Globus pallidus (tissue), 1 donor: ENCODE data around the gene JHY.

ENCODE experiments used
- DNase-seq: peaks from one replicate; pipeline ENCODE4 v3.0.0-alpha.2; 2015; ENCODE audit warnings: low spot score

The JHY gene

DNA sequence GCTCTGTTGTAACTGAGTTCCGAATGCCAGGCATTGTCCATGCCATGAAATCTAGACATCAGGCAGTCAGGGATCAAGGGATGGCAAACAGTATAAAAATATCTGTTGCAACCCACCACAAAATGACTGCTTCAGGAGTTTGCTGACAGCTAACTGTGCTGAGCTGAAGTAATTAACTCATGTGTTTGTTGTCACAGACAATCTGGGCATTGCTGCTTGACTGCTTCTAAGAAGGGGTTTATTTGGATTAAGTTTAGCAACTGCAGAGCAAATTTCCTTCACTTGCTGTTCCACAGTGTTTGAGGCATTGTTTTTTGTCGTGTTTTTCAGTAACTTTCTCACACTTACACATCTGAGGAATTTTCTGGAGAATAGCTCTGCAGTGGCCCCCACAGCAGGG lies 68.7 kb downstream of the JHY start:
- DNase-seq = no peak

DNA sequence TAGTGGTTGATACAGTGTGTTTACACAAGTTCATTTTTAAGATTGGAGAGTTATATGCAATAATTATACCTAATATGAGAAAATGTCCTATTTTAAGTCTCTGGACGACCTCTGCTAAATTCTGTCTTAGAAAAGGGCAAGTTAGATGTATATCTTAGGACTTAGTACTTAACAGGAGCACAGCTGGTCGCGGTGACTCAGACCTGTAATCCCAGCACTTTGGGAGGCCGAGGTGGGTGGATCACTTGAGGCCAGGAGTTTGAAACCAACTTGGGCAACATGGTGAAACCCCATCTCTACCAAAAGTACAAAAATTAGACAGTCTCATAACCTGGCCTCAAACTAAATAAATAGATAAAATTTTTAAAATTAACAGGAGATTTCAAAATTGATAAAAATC lies 71.9 kb downstream of the JHY start:
- DNase-seq = no peak

DNA sequence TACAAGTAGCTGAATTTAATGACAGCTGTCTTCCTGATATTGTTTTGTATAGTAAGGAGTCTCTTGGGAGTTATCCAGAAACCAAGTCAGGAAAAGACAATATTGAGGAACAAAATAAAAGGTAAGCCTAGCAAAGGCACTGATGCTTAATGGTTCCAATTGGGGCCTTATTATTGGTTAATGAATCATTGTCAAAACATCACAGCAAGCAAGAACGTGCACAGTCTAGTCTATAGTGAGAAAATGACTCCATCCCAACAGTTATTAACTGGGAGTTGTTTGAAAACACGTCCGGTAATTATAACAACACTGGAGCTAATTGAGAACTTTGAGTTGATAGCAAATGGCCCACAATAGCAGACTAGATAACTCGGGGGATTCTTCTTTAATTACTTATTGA lies 81.4 kb downstream of the JHY start:
- no peak for DNase-seq

DNA sequence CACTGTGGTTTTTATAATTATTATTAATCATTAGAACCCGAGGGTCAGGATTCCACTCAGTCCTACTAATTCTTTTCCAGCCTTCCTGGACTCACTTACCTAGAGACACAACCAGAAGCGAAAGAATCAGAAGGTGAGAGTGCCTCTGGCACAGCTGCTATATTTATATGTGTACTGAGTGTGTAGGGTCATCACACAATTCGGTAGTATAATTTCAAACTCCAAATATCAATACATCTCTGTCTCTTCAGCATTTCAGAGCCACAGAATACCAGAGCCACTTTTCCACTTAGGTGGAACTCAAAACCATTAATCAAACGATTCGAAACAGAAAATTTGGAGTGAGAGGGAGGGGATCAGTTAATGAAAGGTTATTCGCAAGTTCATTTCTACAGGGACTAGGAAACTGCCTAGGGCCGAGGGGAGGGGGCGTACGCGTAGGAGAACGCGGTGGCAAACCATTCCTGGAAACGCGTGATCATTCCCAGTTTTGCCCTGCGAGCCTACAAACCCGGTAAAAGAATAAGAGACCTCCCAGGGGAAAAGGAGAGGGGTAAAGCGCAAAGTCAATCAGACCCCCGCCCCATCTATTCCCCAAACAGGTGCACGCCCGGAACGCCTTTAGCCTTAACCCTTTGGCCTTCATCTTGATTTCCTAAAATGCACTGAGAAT lies 93.6 kb downstream of the JHY start:
- no peak for DNase-seq

DNA sequence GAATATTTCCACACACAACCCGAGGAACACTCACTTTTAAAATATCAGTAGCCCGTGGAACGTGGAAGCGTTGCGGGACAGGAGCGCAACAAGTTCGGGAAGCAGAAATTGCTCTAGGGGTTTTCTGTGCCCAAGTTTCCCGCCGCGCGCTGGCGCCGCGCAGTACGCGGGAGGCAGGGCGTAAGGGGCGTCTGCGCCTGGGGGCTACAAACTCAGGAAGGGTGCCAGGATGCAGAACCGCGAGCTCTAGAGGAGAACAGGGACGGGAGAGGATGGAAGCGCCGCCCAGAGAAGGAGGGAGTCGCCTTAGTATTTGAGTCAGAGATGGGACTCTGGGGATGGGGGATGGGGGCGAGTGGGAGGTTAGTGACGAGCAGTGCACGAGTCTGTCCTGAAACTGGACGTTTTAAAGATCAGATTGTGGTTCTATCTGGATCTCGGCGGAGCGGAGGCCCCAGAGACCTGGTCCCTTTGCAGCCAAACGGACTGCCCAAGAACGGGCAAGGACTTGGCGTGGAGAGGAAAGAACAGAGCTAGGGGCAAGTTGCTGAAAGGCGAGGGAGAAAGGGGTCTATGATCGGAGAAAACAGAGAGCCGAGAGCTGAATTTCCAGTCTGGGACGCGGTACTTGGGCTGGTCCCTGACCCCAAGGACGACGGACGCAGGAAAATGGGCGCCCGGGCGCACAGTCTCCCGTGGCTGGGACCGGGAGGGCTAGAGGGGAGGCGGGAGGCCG lies 94.3 kb downstream of the JHY start:
- DNase-seq = no peak

DNA sequence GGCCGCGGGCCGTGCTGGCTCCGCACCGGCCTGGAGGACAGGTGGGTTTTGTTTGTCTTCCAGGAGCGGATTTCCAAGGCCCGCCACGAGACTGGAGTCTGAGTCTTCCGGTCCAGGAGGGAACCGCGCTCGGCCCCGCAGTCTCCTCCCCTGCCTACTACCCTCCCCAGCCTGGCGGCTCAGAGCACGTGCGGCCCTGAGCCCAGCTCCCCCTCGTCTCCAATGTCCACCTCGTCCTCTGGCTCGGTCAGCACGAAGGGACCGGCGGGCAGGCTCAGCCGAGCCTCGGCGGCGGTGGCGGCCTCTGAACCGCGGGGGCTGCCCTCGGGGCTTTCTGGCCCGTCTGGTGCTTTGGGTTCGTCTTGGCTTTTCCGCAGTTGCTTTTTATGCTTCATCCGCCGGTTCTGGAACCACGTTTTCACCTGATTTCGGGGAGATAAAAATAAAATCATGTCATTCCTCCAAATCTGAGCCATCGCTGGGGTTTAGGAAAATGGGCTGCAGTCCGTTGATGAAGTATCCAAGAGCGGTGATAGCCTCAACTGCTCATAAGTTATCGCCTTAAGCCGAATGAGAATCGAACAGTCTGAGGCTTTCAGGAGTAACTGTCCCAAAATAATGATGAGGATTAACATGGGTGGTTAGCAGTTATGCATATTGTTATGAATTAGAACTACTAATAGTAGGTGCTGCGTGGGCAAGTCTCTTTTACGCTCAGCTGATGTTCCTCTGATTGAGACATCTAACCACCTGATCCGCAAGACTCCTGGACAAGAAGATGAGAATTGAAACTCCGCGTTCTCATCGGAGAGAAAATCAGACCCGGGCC lies 95.1 kb downstream of the JHY start:
- no peak for DNase-seq

DNA sequence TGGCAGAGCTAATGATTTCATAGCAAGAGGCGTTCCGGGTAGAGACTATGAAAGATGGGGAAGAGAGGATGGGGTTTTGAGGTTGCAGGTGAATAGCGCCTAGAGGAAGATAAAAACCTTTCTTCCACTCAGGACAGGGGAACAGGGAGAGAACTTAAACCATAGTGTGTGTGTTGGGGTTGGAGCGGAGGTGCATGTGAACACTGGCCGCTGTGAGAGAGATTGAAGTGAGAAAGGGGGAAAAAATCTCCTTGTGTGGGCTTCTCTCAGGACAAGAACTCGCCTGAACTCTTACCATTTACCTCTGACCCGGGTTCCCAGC lies 95.7 kb downstream of the JHY start:
- DNase-seq = no peak

DNA sequence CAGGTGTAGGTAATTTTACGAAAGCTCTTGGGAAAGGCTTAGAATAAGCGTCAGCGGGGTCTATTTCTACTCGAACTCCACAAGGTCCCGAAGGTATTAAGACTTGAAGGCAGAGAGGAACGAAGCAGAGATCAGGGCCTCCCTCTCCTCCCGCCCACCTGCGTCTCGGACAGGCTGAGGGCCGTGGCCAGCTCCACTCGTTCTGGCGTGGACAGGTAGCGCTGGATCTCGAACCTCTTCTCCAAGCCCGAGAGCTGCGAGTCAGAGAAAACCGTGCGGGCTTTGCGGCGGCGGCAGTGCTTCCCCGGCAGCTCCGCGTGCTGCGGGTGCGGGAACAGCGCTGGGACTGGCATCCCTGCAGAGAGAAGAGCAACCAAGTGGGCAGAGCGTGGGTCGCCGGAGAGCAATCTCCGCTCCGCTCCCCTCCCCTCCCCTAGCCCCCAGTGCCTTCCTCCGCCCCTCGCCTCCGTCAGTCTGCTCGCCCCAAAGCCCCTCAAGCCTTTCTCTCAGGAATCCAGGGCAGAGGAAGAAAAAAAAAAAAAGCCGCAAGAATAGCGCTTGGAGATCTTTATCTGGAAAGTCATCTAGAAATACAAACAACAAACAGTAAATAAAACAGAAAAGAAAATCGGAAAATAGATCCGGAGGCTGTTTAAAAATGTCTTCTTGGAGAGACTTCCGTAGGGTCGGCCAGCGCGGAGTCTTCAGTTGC lies 96.7 kb downstream of the JHY start:
- DNase-seq = no peak

DNA sequence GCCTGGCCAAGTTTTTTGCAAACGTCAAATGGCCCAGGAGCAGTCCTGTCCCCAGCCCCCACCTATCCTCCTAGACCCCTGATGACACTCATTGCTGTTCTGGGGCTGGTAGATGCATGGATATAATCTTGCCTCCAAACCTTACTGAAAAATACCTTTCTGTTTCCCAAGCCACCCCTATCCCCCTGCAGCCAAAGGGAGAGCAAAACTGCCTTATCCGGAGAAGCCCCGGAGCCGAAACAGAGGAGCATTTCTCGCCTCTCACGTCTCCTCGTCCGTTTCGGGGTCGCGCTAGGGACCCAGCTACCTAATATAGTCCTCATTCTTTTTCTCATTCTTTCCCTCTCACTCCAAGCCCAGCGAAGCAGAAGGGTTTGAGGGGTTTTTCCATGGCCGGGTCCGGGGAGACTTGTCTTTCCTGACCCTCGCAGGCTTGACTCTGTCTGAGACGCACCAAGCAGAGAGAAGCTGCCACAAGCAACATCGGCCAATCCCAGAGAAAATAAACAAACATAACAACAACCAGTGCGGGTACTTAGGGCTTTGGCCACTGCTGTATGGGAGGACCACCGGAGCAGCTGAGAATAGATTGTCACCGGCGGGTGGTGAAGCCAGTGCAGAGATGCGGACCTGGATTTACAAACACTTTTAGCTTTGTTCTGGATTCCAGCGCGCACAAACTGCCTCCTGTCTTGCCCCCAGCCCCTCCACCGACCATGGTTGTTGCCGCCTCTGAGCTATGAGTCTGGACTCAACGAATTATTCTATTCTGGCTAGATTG lies 97.4 kb downstream of the JHY start:
- DNase-seq = no peak

DNA sequence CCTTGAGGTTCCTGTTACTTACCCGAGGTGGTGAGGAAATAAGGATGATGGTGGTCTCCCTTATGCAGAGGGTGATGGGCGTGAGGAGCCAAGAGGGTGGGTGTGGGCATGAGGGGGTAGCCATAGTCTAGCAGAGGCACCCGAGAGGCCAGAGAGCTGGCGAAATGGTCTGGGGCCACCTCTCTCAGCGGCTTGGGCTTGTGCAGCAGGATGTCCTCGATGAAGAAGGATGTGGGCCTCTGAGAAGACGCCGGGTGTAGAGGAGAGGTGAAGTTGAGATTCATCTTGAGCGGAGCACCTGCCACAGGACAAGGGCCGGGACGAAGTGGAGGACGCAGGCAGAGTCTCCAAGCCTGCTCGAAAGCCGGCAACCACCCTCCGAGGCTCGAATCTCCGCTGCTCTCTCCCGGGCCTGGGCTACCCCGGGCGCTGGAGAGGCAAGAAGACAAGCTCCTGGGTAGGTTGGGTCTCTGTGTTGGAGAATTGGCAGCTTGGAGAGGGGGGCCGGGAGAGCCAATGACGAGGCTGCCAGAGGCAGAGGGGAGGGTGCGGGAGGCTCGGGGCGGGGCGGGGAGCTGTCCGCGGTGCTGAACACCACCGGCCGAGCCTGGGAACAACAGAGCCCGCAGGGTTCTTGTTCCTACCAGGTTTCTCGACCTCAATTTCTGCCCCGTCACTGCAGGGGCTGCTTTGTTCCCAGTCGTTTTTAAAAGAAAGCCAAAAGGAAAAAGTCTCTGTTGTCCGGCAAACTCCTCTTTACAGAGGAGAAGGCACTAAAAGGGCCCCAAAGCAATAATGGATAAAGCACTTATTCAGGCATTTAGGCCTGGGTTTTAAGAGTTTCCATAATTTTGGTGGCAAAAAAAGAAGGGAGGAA lies 99.1 kb downstream of the JHY start, which contains the start of gene BSX:
Gene BSX, minus strand, starts transcription at position 447 of the 877 bp plus-strand sequence. Its CDS starts 163 bp downstream, at position 284.
- DNase-seq = peak; percentile 20

DNA sequence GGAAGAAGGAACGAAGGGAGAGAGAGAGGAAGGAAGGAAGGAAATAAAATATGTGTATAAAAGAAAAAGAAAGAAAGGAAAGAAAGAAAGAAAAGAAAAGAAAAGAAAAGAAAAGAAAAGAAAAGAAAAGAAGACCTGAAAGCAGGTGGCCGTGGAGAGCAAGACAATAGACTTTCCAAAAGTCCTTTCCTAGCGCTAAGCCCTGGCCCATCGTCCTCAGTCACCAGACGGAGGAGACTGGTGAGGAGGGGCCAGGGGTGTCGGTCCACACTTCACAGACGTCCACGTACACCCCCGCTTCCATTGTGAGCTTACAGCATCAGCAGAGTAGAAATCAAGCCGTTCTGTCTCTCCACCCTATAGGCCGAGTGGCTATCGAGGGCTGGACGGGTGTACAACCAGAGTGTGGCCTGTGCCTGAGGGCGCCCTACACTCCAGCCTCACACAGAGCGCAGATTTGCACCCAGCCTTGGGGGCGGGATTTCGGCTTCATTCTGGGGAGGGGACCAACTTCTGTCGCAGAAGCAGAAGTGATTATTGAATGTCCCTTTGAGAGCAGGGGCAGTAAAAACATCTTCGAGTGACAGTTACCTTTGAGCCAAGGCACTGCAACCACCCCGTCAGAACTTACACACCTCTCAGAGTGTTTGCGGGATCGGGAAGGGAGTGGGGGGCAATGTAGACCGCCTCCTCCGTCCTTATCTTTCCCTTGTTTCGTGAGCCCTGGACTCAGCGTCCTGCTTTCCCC lies 101.1 kb downstream of the JHY start:
- no peak for DNase-seq

DNA sequence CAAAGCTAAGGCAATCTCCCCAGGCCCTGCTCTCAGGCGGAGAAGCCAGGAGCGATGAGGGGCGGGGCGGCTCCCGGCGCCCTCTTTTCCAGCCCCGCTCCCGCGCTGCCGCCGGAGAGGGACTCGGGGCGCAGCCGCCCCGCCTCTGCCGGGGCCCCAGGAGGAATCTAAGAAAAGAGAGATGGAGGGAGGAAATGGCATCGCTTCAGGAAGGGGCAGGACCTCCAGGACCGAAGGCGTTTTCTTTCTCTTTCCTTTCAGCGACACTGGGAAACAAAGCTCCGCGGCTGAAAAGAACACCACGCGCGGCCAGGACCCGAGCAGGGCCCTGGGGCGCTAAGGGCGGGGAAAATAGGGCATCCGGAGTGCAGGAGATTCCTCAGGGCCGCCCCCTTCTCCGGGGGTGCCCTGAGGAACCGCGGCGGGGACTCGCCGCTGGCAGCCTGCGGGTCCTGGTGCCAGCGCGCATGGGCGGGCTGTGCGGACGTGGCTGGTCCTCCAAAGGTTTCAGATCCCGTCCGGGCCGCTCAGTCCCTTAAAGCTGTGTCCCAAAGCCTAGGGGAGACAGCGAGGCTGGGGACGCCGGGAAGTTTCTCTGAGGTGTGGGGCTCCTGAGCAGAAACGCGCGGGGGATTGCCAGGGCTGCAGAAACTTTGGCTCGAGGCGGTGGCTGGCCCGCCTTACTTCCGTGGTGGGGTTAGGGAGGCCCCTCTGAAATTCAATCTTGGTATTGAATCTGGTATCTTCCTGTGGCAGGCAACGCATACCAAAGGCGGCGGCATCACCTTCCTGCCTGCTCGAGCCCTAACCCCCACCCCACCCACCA lies 101.8 kb downstream of the JHY start:
- no peak for DNase-seq

DNA sequence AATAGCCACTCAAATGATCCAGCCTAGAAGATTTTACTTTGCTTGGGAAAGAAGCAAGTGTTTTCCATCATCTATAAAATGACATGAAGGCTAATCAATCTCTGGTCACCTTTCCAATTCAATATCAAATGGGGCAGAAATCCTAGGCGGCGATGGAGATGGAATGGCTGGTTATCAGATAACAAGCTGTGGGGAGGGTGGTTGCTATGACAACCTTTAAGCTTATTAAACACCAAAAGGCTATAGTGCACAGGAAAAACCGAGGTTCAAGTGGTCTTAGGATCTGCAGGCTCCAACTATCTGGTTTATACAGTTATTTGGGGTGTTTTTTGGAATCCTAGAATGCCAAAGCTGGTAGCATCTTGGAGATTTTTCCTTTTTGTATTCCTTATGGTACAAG lies 113.0 kb downstream of the JHY start:
- no peak for DNase-seq

DNA sequence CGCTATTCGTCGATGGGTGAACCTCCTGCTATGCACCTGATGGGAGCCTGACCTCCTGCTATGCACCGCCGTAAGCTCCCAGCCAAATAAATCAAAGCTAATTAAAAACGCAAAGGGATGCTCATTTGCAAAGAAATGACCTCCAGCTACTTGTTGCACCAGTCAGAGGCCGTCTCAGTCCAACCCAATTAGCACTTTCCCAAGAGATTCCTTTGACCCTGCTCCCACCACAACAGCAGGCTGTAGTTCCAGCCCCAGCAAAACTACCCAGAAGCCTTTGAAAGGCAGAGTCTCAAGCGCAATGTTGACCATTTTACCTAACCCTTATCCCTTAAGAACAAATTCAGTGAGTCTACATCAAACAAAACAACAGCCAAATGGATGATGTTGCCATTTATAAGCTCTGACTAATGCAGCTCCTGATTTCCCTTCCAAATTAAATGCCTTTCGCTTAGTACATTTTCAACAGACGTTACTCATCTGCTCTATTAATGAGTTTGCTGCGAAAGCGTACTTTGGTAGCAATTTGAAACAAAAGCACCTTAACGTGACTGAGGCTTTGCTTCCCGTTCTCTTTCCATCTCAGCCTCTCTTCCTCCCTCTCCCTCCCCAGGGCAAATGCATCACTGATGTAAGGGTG lies 116.3 kb downstream of the JHY start:
- DNase-seq = no peak

DNA sequence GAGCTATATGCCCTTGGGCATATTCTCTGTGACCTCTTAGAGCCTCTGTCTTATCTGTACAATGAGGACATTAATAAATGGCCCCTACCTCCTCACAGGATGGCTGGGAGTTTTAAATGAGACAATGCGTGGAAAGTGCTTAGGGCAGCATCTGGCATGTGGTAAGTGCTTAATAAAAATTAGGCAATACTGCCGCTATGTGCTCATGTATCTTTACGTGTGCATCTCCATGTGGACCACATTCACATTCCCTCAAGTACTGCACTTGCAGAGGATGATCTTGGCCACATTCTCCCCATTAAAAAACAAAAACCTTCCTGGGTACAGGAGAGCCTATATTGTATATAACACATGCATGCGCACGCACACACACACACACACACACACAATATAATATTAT lies 118.2 kb downstream of the JHY start:
- DNase-seq = no peak

DNA sequence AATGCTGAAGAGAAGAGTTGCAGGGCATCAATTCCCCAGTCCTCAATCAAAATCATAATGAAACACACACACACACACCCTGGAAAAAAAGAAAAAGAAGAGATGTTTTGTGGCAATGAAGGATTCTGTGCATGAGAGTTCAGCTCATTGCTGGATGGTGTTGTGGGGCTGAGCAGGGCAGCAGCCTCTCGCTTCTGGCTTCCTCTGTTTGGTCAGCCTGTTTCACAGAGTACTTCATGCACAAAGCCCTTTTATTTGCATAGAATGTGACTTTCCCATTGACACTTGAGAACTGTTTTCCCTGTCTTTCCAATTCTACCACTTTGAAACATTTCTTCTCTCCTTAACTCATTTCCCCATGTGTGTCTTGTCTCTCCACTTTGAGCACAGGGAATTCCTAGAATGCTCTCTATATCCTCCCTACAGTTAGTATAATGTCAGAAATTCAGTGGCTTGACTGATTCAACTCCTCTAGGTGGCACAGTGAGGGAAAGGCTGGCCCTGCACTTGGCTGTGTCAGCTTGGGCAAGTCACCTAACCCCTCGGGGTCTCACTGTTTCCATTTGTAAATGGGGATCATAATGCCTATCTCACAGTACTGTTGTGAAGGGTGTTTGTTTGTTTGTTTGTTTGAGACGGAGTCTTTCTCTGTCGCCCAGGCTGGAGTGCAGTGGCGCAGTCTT lies 124.4 kb downstream of the JHY start:
- DNase-seq = peak; percentile 11
